Immature natural killer cell (primary cell): ENCODE measurements around the gene SNX19. TPM values are rescaled to one million over a fixed set of nuclear protein-coding genes. Genes with fewer than 3 reads are reported as not detected.
"Not testable (repeated sequence)": the region's sequence is repeated elsewhere in the genome, so short reads cannot be mapped to it uniquely, and the experiment has no call there.

ENCODE experiments used
- DNase-seq, 3 donors: peaks; one replicate each; pipeline ENCODE4 v3.0.0; 2022; ENCODE audit warnings: mixed read lengths in 1 of 3
- H3K27ac Mint-ChIP-seq, 6 donors: one replicate each; pipeline ENCODE4 v1.8.0; 2020; ENCODE audit warnings: mixed read lengths in 6 of 6, mild to moderate bottlenecking in 5 of 6, inconsistent platforms in 4 of 6, moderate library complexity in 3 of 6
- H3K27me3 Mint-ChIP-seq, 3 donors: one replicate each; pipeline ENCODE4 v1.8.0; 2020 to 2021; ENCODE audit warnings: low read depth in 3 of 3, mild to moderate bottlenecking in 3 of 3, mixed read lengths in 3 of 3, moderate library complexity in 3 of 3, inconsistent platforms in 1 of 3
- H3K36me3 Mint-ChIP-seq, 3 donors: one replicate each; pipeline ENCODE4 v1.8.0; 2020; ENCODE audit warnings: mixed read lengths in 3 of 3, inconsistent platforms in 2 of 3, mild to moderate bottlenecking in 2 of 3
- H3K4me1 Mint-ChIP-seq, 2 donors: one replicate each; pipeline ENCODE4 v1.8.0; 2020; ENCODE audit warnings: inconsistent platforms in 2 of 2, mild to moderate bottlenecking in 2 of 2, mixed read lengths in 2 of 2, moderate library complexity in 1 of 2
- H3K4me3 Mint-ChIP-seq, 5 donors: one replicate each; pipeline ENCODE4 v1.8.0; 2020; ENCODE audit warnings: mild to moderate bottlenecking in 5 of 5, mixed read lengths in 5 of 5, inconsistent platforms in 3 of 5, moderate library complexity in 3 of 5
- H3K9me3 Mint-ChIP-seq, 6 donors: one replicate each; pipeline ENCODE4 v1.8.0; 2020; ENCODE audit warnings: mild to moderate bottlenecking in 6 of 6, mixed read lengths in 6 of 6, inconsistent platforms in 4 of 6, moderate library complexity in 3 of 6
- polyA plus RNA-seq, 3 donors: library from polyadenylated mRNA; unstranded; fragments of 300-500 nt; fragmentation: Illumina TruSeq; gene quantifications; one replicate each; pipeline ENCODE4 v1.2.3, GENCODE V29; 2021

SNX19 gene, protein sequence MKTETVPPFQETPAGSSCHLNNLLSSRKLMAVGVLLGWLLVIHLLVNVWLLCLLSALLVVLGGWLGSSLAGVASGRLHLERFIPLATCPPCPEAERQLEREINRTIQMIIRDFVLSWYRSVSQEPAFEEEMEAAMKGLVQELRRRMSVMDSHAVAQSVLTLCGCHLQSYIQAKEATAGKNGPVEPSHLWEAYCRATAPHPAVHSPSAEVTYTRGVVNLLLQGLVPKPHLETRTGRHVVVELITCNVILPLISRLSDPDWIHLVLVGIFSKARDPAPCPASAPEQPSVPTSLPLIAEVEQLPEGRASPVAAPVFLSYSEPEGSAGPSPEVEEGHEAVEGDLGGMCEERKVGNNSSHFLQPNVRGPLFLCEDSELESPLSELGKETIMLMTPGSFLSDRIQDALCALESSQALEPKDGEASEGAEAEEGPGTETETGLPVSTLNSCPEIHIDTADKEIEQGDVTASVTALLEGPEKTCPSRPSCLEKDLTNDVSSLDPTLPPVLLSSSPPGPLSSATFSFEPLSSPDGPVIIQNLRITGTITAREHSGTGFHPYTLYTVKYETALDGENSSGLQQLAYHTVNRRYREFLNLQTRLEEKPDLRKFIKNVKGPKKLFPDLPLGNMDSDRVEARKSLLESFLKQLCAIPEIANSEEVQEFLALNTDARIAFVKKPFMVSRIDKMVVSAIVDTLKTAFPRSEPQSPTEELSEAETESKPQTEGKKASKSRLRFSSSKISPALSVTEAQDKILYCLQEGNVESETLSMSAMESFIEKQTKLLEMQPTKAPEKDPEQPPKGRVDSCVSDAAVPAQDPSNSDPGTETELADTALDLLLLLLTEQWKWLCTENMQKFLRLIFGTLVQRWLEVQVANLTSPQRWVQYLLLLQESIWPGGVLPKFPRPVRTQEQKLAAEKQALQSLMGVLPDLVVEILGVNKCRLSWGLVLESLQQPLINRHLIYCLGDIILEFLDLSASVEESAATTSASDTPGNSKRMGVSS
- polyA plus RNA-seq: 10 to 100 TPM in 2 of 3 donors, 1 to 10 TPM in 1; 9.5 to 29.5 (median 18.0) TPM

DNA sequence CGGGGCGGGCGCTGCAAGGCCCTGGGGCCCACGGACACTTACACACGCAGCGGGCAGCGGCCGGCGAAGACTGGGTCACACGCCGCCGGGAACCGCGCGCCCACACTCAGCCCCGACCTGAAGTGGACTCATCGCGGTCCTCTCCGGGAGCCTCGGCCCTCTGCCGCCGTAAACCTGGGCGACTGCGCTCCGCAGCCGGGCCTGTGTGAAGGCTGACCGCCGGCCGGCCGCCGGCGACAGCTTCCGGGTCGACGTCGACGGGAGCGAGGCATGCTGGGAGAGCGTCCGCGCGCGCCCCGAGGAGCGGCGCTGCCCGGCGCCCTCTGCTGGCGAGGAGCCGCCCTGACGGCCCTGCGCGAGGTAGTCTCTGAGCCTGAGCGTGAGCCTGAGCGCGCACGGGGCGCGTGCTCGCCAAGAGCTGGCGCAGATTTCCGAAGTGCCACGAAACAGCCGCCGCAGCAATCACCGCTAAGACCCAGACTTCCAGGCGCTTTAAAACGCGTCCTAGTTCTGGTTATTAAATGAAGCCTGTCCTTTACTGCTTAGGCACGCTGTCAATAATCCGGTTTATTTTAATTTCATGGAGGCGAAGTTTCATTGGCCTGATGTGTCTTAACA lies at the start of gene SNX19:
Gene SNX19 (minus strand): TSS at position 242 of the 618 bp plus-strand sequence. CDS start 540 bp downstream, outside the sequence.
- peaks cover 9 to 33% (median 24%) of the 10 kb centered on the region in 3 donors for H3K36me3 Mint-ChIP-seq
- peak within 1 kb of the TSS; percentile 80 to 94 (median 86) for H3K27ac Mint-ChIP-seq
- peak; percentile 89 to 91 (median 91) for DNase-seq
- H3K4me3 Mint-ChIP-seq: peak within 1 kb of the TSS; percentile 85 to 93 (median 90)
- peaks cover 2 to 17% (median 8%) of the 10 kb centered on the region in 6 donors for H3K9me3 Mint-ChIP-seq
- peaks cover 2 to 5% (median 4%) of the 10 kb centered on the region in 3 donors for H3K27me3 Mint-ChIP-seq
- peaks cover 38 to 54% of the 10 kb centered on the region in 2 donors for H3K4me1 Mint-ChIP-seq

GRCh38 chr11:130964058-130964792 lies 47.9 kb upstream of the SNX19 start:
- Mint-ChIP-seq H3K9me3 (peaks cover 0 to 10% (median 0%) of the 10 kb centered on the region in 6 donors), H3K27ac (no peak overlapping the region), H3K27me3 (peaks cover 3 to 13% (median 5%) of the 10 kb centered on the region in 3 donors), H3K4me1 (no peaks in the 10 kb centered on the region), H3K36me3 (no peaks in the 10 kb centered on the region), H3K4me3 (no peak overlapping the region)
- DNase-seq: no peak

GRCh38 chr11:130947889-130948288 lies 31.6 kb upstream of the SNX19 start:
- Mint-ChIP-seq H3K4me1 (peaks cover 3 to 7% of the 10 kb centered on the region in 2 donors), H3K27ac (peak overlapping the region in 1 of 6 donors; percentile 27), H3K4me3 (no peak overlapping the region), H3K36me3 (no peaks in the 10 kb centered on the region), H3K27me3 (peaks cover 1 to 3% (median 3%) of the 10 kb centered on the region in 3 donors), H3K9me3 (no peaks in the 10 kb centered on the region)
- DNase-seq: no peak

- Mint-ChIP-seq H3K27ac (no peak overlapping the region), H3K9me3 (no peaks in the 10 kb centered on the region), H3K4me3 (no peak overlapping the region)
These were observed 31.2 kb upstream of the SNX19 start for GRCh38 chr11:130947481-130947880.

DNA sequence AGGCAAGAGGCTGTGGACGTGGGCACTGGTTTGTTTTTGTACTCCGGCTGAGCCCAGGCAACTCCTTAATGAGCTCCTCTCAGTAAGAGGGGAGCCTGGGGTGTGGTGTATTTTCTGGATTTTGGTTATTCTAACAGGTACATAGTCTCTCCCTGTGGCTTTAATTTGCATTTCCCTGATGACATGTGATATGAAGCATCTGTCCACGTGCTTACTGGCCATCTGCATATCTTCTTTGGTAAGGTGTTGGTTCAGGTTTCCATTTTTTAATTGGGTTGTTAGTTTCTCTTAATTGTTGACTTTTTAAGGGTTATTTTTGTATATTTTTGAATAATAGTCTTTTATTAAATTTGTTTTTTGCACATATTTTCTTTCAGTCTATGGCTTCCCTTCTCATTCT lies 30.8 kb upstream of the SNX19 start:
- H3K4me3 Mint-ChIP-seq: no peak overlapping the region
- peaks cover 3 to 7% of the 10 kb centered on the region in 2 donors for H3K4me1 Mint-ChIP-seq
- H3K9me3 Mint-ChIP-seq: no peaks in the 10 kb centered on the region
- H3K27ac Mint-ChIP-seq: no peak overlapping the region
- no peak for DNase-seq
- H3K36me3 Mint-ChIP-seq: no peaks in the 10 kb centered on the region
- peaks cover 1 to 3% (median 3%) of the 10 kb centered on the region in 3 donors for H3K27me3 Mint-ChIP-seq

More at GRCh38 chr11:130947481-130947880, 31.2 kb upstream of the SNX19 start:
- DNase-seq: no peak
- Mint-ChIP-seq H3K4me1 (peaks cover 3 to 7% of the 10 kb centered on the region in 2 donors), H3K27me3 (peaks cover 1 to 3% (median 3%) of the 10 kb centered on the region in 3 donors), H3K36me3 (no peaks in the 10 kb centered on the region)

- Mint-ChIP-seq H3K27me3 (peaks cover 1 to 4% (median 3%) of the 10 kb centered on the region in 3 donors), H3K36me3 (no peaks in the 10 kb centered on the region), H3K27ac (no peak overlapping the region)
These were observed 29.6 kb upstream of the SNX19 start for GRCh38 chr11:130945896-130946295.

GRCh38 chr11:130940706-130941105 lies 24.4 kb upstream of the SNX19 start:
- Mint-ChIP-seq H3K27me3 (peaks cover 1 to 6% (median 4%) of the 10 kb centered on the region in 3 donors), H3K9me3 (peaks cover 0 to 2% (median 0%) of the 10 kb centered on the region in 6 donors), H3K4me3 (no peak overlapping the region), H3K27ac (no peak overlapping the region), H3K36me3 (no peaks in the 10 kb centered on the region), H3K4me1 (no peaks in the 10 kb centered on the region)
- no peak for DNase-seq

More at GRCh38 chr11:130945896-130946295, 29.6 kb upstream of the SNX19 start:
- Mint-ChIP-seq H3K4me3 (no peak overlapping the region), H3K4me1 (peaks cover 3 to 7% of the 10 kb centered on the region in 2 donors), H3K9me3 (no peaks in the 10 kb centered on the region)
- DNase-seq: no peak

- H3K27me3 Mint-ChIP-seq: peaks cover 0 to 7% (median 3%) of the 10 kb centered on the region in 3 donors
- no peaks in the 10 kb centered on the region for H3K36me3 Mint-ChIP-seq
- no peaks in the 10 kb centered on the region for H3K4me1 Mint-ChIP-seq
- no peak overlapping the region for H3K27ac Mint-ChIP-seq
- H3K4me3 Mint-ChIP-seq: no peak overlapping the region
- H3K9me3 Mint-ChIP-seq: peaks cover 0 to 2% (median 0%) of the 10 kb centered on the region in 6 donors
- no peak for DNase-seq
These were observed 20.8 kb upstream of the SNX19 start for GRCh38 chr11:130937051-130937450.

- no peaks in the 10 kb centered on the region for H3K9me3 Mint-ChIP-seq
- no peaks in the 10 kb centered on the region for H3K36me3 Mint-ChIP-seq
- H3K4me3 Mint-ChIP-seq: no peak overlapping the region
- peaks cover 0 to 4% (median 3%) of the 10 kb centered on the region in 3 donors for H3K27me3 Mint-ChIP-seq
- H3K4me1 Mint-ChIP-seq: no peaks in the 10 kb centered on the region
- no peak overlapping the region for H3K27ac Mint-ChIP-seq
- no peak for DNase-seq
These were observed 15.9 kb upstream of the SNX19 start for GRCh38 chr11:130932086-130932712.

DNA sequence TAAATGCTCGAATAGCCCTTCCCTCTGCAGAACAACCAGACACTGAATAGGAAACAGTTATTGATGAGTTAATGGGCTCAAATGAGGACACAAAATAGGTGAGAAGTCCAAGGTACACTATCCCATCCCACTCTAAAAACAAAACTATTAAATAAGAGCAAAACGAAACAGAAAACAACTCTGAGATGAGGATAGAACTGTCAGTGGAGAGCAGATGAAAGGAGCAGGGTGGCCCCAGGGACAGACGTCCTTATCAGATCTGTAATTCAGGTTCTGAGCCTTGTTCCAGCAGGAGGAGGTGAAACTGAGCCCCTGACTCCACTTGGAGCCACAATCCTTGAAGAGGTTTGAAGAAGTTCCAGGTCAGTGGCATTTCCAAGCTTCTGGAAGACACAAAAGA lies 8.5 kb upstream of the SNX19 start:
- Mint-ChIP-seq H3K27me3 (peaks cover 1 to 10% (median 8%) of the 10 kb centered on the region in 3 donors), H3K27ac (no peak overlapping the region), H3K36me3 (no peaks in the 10 kb centered on the region), H3K4me1 (no peaks in the 10 kb centered on the region), H3K9me3 (no peaks in the 10 kb centered on the region), H3K4me3 (no peak overlapping the region)
- DNase-seq: no peak

DNA sequence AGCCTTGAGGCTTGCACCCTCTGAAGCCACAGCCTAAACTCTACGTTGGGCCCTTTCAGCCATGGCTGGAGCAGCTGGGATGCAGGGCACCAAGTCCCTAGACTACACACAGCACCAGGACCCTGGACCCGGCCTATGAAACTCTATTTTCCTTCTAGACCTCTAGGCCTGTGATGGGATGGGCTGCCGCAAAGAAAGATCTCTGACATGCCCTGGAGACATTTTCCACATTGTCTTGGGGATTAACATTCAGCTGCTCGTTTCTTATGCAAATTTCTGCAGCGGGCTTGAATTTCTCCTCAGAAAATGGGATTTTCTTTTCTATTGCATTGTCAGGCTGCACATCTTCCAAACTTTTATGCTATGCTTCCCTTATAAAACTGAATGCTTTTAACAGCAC lies 4.3 kb upstream of the SNX19 start:
- not testable (repeated sequence) for H3K9me3 Mint-ChIP-seq, H3K4me3 Mint-ChIP-seq, H3K27ac Mint-ChIP-seq, H3K36me3 Mint-ChIP-seq, DNase-seq
- Mint-ChIP-seq H3K27me3 (peaks cover 2 to 12% (median 10%) of the 10 kb centered on the region in 3 donors), H3K4me1 (peaks cover 13 to 15% of the 10 kb centered on the region in 2 donors)

DNA sequence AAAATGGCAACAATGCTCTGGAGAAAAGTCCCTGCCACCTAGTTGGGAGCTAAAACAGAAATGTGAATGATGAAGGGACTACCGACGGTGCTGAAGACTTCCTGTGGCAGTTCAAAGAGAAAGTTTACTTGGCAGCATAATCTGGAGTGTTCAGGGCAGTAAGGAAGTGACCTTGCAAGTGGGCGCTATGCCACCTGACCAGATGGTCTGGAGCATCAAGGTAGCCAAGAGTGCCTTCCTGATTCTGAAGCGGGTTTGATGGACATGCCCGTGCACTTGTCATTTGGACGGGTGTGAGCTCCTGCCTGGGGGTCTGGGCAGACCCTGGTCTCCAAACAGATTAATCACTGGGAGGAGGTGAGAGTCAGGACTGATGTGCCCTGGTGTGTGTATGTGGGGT lies 1.8 kb upstream of the SNX19 start:
- Mint-ChIP-seq H3K4me1 (peaks cover 31 to 39% of the 10 kb centered on the region in 2 donors), H3K27me3 (peaks cover 2 to 7% (median 5%) of the 10 kb centered on the region in 3 donors), H3K9me3 (peaks cover 0 to 7% (median 4%) of the 10 kb centered on the region in 6 donors), H3K27ac (no peak overlapping the region), H3K36me3 (peaks cover 0 to 17% (median 10%) of the 10 kb centered on the region in 3 donors), H3K4me3 (no peak overlapping the region)
- DNase-seq: no peak
